ENCODE results near the gene ZNF488. TPM values are rescaled to one million over a fixed set of nuclear protein-coding genes. Genes with fewer than 3 reads are reported as not detected.

ZNF488 gene
- total RNA-seq, 1 donor from 2014 or later, result under 0.01 TPM

GRCh38 chr10:47415520-47416304 lies 31.6 kb upstream of the ZNF488 start:
- no peak overlapping the region for H3K4me3 ChIP-seq (ENCODE audit: low read depth, low read length)
- DNase-seq (ENCODE audit: low read depth) (no peak), FAIRE-seq (no peak)
- H3K36me3 ChIP-seq (ENCODE audit: control insufficient read depth, insufficient read depth, low read length), result no peaks in the 10 kb centered on the region
- H3K27me3 ChIP-seq (ENCODE audit: control insufficient read depth, insufficient read depth, low read length), result no peaks in the 10 kb centered on the region
- no peak for TF ChIP-seq CTCF (IDR thresholded peaks at IDR 0.05; ENCODE audit: insufficient read depth, low read length, severe bottlenecking)

GRCh38 chr10:47414752-47415519 lies 30.8 kb upstream of the ZNF488 start:
- no peak overlapping the region for H3K4me3 ChIP-seq (ENCODE audit: low read depth, low read length)
- FAIRE-seq (no peak), DNase-seq (ENCODE audit: low read depth) (no peak)
- no peaks in the 10 kb centered on the region for H3K27me3 ChIP-seq (ENCODE audit: control insufficient read depth, insufficient read depth, low read length)
- no peak for TF ChIP-seq CTCF (IDR thresholded peaks at IDR 0.05; ENCODE audit: insufficient read depth, low read length, severe bottlenecking)
- no peaks in the 10 kb centered on the region for H3K36me3 ChIP-seq (ENCODE audit: control insufficient read depth, insufficient read depth, low read length)

- FAIRE-seq (no peak), DNase-seq (ENCODE audit: low read depth) (no peak)
- TF ChIP-seq CTCF (IDR thresholded peaks at IDR 0.05; ENCODE audit: insufficient read depth, low read length, severe bottlenecking), result no peak
- no peaks in the 10 kb centered on the region for H3K27me3 ChIP-seq (ENCODE audit: control insufficient read depth, insufficient read depth, low read length)
- H3K4me3 ChIP-seq (ENCODE audit: low read depth, low read length), result no peak overlapping the region
- no peaks in the 10 kb centered on the region for H3K36me3 ChIP-seq (ENCODE audit: control insufficient read depth, insufficient read depth, low read length)
Observed at GRCh38 chr10:47414227-47414592, 30.1 kb upstream of the ZNF488 start.

GRCh38 chr10:47413531-47414226 lies 29.6 kb upstream of the ZNF488 start:
- no peak for TF ChIP-seq CTCF (IDR thresholded peaks at IDR 0.05; ENCODE audit: insufficient read depth, low read length, severe bottlenecking)
- H3K36me3 ChIP-seq (ENCODE audit: control insufficient read depth, insufficient read depth, low read length), result no peaks in the 10 kb centered on the region
- no peaks in the 10 kb centered on the region for H3K27me3 ChIP-seq (ENCODE audit: control insufficient read depth, insufficient read depth, low read length)
- no peak for DNase-seq (ENCODE audit: low read depth)
- no peak for FAIRE-seq
- H3K4me3 ChIP-seq (ENCODE audit: low read depth, low read length), result no peak overlapping the region

GRCh38 chr10:47412869-47413268 lies 28.8 kb upstream of the ZNF488 start:
- Histone ChIP-seq H3K27me3 (ENCODE audit: control insufficient read depth, insufficient read depth, low read length) (no peaks in the 10 kb centered on the region), H3K4me3 (ENCODE audit: low read depth, low read length) (no peak overlapping the region), H3K36me3 (ENCODE audit: control insufficient read depth, insufficient read depth, low read length) (no peaks in the 10 kb centered on the region)
- DNase-seq (ENCODE audit: low read depth) (no peak), FAIRE-seq (no peak)
- no peak for TF ChIP-seq CTCF (IDR thresholded peaks at IDR 0.05; ENCODE audit: insufficient read depth, low read length, severe bottlenecking)

Data from bronchial epithelial cell (primary cell).